ENCODE results near the gene ADGRG6.

- TF ChIP-seq CTCF (conservative IDR thresholded peaks at IDR 0.05; ENCODE audit: low read length) (no peak), EZH2phosphoT487 (IDR thresholded peaks at IDR 0.05; ENCODE audit: borderline replicate concordance) (no peak)
Measured at GRCh38 chr6:142318714-142319113, 16.9 kb downstream of the ADGRG6 start.
